Panc1 (cell line): ENCODE data around the gene KCNT1. TPM values are rescaled to one million over a fixed set of nuclear protein-coding genes. Genes with fewer than 3 reads are reported as not detected.

ENCODE experiments used
- ATAC-seq: fragments of 200-7000 bp; cut with Tn5 transposase; 2 replicates; pipeline ENCODE4 v1.9.1; 2020; ENCODE audit warnings: mild to moderate bottlenecking, moderate library complexity
- BruUV-seq: library from RNA; stranded (reverse); fragments of 400-500 nt; replicated peaks from 2 replicates; lab custom pipeline; 2021; lab: Mats Ljungman, UMichigan
- CTCF ChIA-PET: fragments of 300-600 bp; sonication (Branson Sonifier 250); formaldehyde crosslinking; loops from one replicate; lab custom pipeline; 2022; ENCODE audit warnings: antibody characterized with exemption; lab: Charles Lee
- POLR2A ChIA-PET: fragments of 300-600 bp; sonication (Branson Sonifier 250); formaldehyde crosslinking; loops from one replicate; lab custom pipeline; 2022; ENCODE audit warnings: antibody characterized with exemption; lab: Charles Lee
- DNase-seq: peaks from one replicate; pipeline ENCODE4 v3.0.0-alpha.2; 2010; ENCODE audit warnings: low read depth, low spot score
- H3K27ac ChIP-seq: 2 replicates; pipeline ENCODE4 v1.5.1; 2011; ENCODE audit warnings: mild to moderate bottlenecking, low read length, inconsistent platforms
- H3K27me3 ChIP-seq: fragments of 200-500 bp; sonication (Bioruptor generic); 2 replicates; pipeline ENCODE4 v1.6.0; 2014; ENCODE audit warnings: low read length, inconsistent platforms; ENCODE audit not compliant: control insufficient read depth, insufficient read depth
- H3K36me3 ChIP-seq: fragments of 200-500 bp; sonication (Bioruptor generic); 2 replicates; pipeline ENCODE4 v1.5.1; 2014; ENCODE audit warnings: inconsistent platforms, mild to moderate bottlenecking, low read length, moderate library complexity; ENCODE audit not compliant: control insufficient read depth, insufficient read depth
- H3K4me1 ChIP-seq: 2 replicates; pipeline ENCODE4 v1.5.1; 2011; ENCODE audit warnings: inconsistent platforms, mild to moderate bottlenecking, low read length, moderate library complexity; ENCODE audit not compliant: control insufficient read depth, insufficient read depth
- H3K4me3 ChIP-seq, 2 experiments: 2 replicates each; pipeline ENCODE4 v1.5.1; 2011 to 2012; ENCODE audit warnings: low read depth in 2 of 2, low read length in 2 of 2, mild to moderate bottlenecking in 2 of 2, inconsistent platforms in 1 of 2, moderate library complexity in 1 of 2
- H3K9me3 ChIP-seq: fragments of 200-500 bp; sonication (Bioruptor generic); 2 replicates; pipeline ENCODE4 v1.5.1; 2014; ENCODE audit warnings: low read depth, mild to moderate bottlenecking, inconsistent platforms, low read length, moderate library complexity; ENCODE audit not compliant: control insufficient read depth, insufficient read depth
- POLR2AphosphoS5 ChIP-seq: IDR thresholded peaks from 2 replicates; pipeline ENCODE4 v1.6.1; 2012; ENCODE audit warnings: mild to moderate bottlenecking, low read depth, low read length, moderate library complexity
- REST ChIP-seq, 2 experiments: IDR thresholded peaks; 2 replicates each; pipeline ENCODE4 v1.6.1; 2011 to 2012; ENCODE audit warnings: low read depth in 2 of 2, control low read depth in 1 of 2, low read length in 1 of 2, mild to moderate bottlenecking in 1 of 2, moderate library complexity in 1 of 2; ENCODE audit not compliant: insufficient read depth in 1 of 2
- SIN3A ChIP-seq: IDR thresholded peaks from 2 replicates; pipeline ENCODE4 v1.6.1; 2012; ENCODE audit warnings: low read depth, mild to moderate bottlenecking, low read length, moderate library complexity, borderline replicate concordance; ENCODE audit not compliant: insufficient read depth
- TCF7L2 ChIP-seq: IDR thresholded peaks from 2 replicates; pipeline ENCODE4 v1.6.1; 2011; ENCODE audit warnings: mild to moderate bottlenecking, low read depth, low read length, inconsistent platforms
- in situ Hi-C: cut with HindIII; loops from 2 replicates; pipeline ENCODE4 v1.10.0; 2016; ENCODE audit warnings: low sequenced_read_pairs, low pct_unique_long_range_greater_than_20kb
- intact Hi-C: fragments of 100-400 bp; cut with micrococcal nuclease; formaldehyde crosslinking; loops from one replicate; pipeline ENCODE4 v1.10.0; 2022; ENCODE audit not compliant: unreplicated experiment
- total RNA-seq: library from RNA; stranded (reverse); gene quantifications from one replicate; pipeline ENCODE4 v1.2.1, GENCODE V29; 2021; ENCODE audit not compliant: unreplicated experiment
- TF ChIP-seq, protein P1 (sequence below): fragments of 450-650 bp; IDR thresholded peaks from 2 replicates; pipeline ENCODE4 v1.5.1; 2017; ENCODE audit warnings: mild to moderate bottlenecking

Gene KCNT1
- total RNA-seq, 1 experiment from 2014 or later: not detected

DNA sequence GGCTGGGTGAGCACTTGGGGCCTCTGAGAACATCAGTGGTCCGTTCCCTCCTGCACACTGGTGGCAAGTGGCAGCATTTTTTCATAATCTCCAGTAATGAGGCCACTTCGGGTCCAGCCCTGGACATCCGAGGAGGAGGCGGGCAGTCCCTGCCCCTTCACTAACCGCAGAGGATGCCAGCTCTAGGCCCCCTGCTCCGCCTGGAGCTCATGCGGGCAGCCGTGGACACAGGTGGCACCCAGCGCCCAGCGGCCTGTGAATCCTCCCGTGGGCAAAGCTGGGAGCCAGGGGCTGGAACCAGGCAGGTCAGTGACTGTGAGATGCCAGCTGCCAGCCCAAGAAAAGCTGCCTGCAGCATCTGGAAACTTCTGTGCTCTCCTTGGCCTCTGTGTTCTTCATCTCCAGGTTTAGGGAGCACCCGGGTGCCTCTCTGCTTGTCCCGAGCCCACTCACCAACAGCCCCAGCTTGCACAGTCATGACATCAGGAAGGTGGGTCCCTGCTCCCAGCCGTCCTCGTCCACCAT, 92.4 kb downstream of the KCNT1 start:
- CTCF ChIA-PET: no interaction called here

DNA sequence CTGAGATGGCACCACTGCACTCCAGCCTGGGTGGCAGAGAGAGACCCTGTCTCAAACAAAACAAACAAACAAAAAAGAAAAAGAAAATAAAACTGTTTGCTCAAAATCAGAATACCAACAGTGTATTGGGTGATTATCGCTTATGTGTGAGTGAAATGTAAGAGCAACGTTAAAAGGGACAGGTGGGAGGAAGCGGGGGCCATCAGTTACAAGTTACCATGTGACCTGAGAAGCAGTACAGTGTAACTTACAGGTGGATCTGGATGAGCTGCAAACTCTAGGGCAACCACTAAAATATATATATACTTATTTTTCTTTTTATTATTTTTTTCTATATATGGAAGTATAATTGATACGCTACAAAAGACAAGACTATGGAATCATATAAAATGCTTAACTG, 93.4 kb downstream of the KCNT1 start:
- no peak for DNase-seq
- no peak overlapping the region for H3K27ac ChIP-seq
- H3K27me3 ChIP-seq: no peaks in the 10 kb centered on the region
- TF ChIP-seq, protein P1, sequence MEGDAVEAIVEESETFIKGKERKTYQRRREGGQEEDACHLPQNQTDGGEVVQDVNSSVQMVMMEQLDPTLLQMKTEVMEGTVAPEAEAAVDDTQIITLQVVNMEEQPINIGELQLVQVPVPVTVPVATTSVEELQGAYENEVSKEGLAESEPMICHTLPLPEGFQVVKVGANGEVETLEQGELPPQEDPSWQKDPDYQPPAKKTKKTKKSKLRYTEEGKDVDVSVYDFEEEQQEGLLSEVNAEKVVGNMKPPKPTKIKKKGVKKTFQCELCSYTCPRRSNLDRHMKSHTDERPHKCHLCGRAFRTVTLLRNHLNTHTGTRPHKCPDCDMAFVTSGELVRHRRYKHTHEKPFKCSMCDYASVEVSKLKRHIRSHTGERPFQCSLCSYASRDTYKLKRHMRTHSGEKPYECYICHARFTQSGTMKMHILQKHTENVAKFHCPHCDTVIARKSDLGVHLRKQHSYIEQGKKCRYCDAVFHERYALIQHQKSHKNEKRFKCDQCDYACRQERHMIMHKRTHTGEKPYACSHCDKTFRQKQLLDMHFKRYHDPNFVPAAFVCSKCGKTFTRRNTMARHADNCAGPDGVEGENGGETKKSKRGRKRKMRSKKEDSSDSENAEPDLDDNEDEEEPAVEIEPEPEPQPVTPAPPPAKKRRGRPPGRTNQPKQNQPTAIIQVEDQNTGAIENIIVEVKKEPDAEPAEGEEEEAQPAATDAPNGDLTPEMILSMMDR: no peak
- TF ChIP-seq POLR2AphosphoS5: no peak
- TF ChIP-seq SIN3A: no peak
- no peak for TF ChIP-seq REST (IDR thresholded peaks at IDR 0.05; ENCODE audit: insufficient read depth in 1 of 2, low read depth in 2 of 2, low read length in 1 of 2)
- TF ChIP-seq TCF7L2: no peak
- no peaks in the 10 kb centered on the region for H3K4me1 ChIP-seq
- ChIA-PET CTCF (interaction anchor here (0.7 kb wide), 1 partner anchor 145 kb away, joined by 3 read pairs; no protein-coding TSS in a partner anchor), POLR2A (no interaction called here)
- H3K36me3 ChIP-seq: no peaks in the 10 kb centered on the region
- H3K9me3 ChIP-seq: no peaks in the 10 kb centered on the region
- ATAC-seq: no peak
- intact Hi-C loops: no loop called here
- in situ Hi-C loops: no loop called here
- no peak overlapping the region for H3K4me3 ChIP-seq
- BruUV-seq: no TSS peak

More for the DNA sequence above, 92.4 kb downstream of the KCNT1 start:
- no peaks in the 10 kb centered on the region for H3K27me3 ChIP-seq
- H3K27ac ChIP-seq: no peak overlapping the region
- no peaks in the 10 kb centered on the region for H3K9me3 ChIP-seq
- no peaks in the 10 kb centered on the region for H3K4me1 ChIP-seq
- DNase-seq: no peak
- ATAC-seq: no peak
- no peak for TF ChIP-seq TCF7L2
- no TSS peak for BruUV-seq
- no peaks in the 10 kb centered on the region for H3K36me3 ChIP-seq
- in situ Hi-C loops (no loop called here), intact Hi-C loops (no loop called here)
- POLR2A ChIA-PET: interaction anchor here (0.7 kb wide), 1 partner anchor 74 kb away, joined by 4 read pairs; no protein-coding TSS in a partner anchor
- H3K4me3 ChIP-seq: no peak overlapping the region

GRCh38 chr9:135796784-135797485, 95.0 kb downstream of the KCNT1 start:
- H3K36me3 ChIP-seq: no peaks in the 10 kb centered on the region
- TF ChIP-seq SIN3A: no peak
- intact Hi-C loops (no loop called here), in situ Hi-C loops (no loop called here)
- H3K27ac ChIP-seq: no peak overlapping the region
- ChIA-PET POLR2A (no interaction called here), CTCF (interaction anchor here (0.7 kb wide), 1 partner anchor 164 kb away, joined by 3 read pairs; no protein-coding TSS in a partner anchor)
- ATAC-seq: 0 out of 2 replicates have a peak, but pooled peaks have one; percentile 38
- H3K27me3 ChIP-seq: no peaks in the 10 kb centered on the region
- no TSS peak for BruUV-seq
- H3K4me3 ChIP-seq: no peak overlapping the region
- H3K4me1 ChIP-seq: no peaks in the 10 kb centered on the region
- DNase-seq: no peak
- no peaks in the 10 kb centered on the region for H3K9me3 ChIP-seq
